GM12873 (cell line): ENCODE results near the gene ADRM1.

Experiments
- CTCF ChIP-seq: IDR thresholded peaks from 2 replicates; pipeline ENCODE4 v1.5.1; 2012; ENCODE audit warnings: low read depth, mild to moderate bottlenecking, moderate library complexity, low read length, control low read depth; ENCODE audit not compliant: insufficient read depth; ENCODE audit errors: missing control alignments

Gene ADRM1

GRCh38 chr20:62304331-62305148 is 1.7 kb downstream of the ADRM1 start:
- no peak for TF ChIP-seq CTCF

DNA sequence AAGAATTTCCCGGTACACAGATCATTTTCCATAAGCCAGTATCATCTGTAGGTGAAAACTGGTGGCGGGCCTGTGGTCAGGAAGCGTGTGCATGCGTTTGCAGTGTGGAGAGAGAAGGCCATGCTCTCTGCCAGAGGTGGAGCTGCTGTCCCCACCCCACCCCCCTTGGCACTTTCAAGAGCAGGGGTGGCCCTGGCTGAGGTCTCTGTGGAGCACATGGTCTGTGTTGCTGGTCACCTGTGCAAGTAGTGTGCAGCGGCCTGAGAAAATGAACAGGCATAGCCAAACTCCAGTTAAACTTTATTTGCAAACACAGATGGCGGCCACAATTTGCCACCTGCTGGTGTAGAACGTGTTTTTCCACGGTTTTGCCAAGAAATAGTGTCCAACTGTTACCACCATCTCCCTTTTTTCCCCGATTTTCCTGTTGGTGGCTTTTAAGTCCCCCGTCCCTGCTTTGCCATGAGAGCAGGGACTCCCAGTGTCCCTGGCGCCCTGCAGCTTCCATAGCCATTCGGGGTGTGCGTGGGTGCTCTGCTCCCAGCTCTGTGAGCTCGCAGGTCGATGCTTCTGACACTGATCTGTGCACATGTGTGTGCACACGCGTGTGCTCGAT is 2.5 kb downstream of the ADRM1 start:
- TF ChIP-seq CTCF: no peak

- TF ChIP-seq CTCF: no peak
Measured at GRCh38 chr20:62305765-62306413, 3.1 kb downstream of the ADRM1 start.

DNA sequence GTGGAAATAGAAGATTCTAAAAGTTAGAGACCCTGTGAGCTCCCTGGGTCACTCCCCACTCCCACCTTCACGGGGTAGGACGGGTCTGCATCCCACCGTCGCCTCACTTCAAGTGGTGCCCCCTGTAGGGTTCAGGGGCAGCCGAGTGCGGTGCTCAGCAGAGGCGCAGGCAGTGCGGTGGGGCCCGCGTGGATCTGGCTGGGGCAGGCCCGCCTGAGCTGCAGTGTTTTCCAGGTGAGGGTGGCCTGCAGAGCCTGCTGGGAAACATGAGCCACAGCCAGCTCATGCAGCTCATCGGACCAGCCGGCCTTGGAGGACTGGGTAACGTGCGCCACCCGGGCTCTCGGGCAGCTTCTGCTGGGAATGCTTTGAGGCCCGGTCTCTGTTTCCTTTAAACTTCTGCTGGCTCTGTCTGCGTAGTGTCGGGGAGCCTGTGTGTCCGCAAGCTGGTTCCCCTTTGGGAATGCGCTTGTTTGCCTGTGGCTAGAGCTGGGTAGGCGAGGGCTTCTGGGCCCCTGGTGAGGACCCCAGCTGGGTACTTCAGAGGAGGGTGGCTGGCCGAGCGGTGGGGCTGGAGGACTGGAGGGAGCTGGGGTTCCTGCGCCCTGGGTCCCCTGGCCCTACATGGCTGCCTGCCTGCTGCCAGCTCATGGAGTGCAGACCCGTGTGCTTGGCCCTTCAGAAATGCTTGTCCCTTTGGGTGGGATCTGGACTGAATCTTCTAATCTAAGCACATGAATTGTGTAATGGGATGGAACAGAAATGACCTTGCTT is 3.8 kb downstream of the ADRM1 start:
- TF ChIP-seq CTCF: no peak

GRCh38 chr20:62307226-62308101 is 4.7 kb downstream of the ADRM1 start:
- TF ChIP-seq CTCF: no peak

DNA sequence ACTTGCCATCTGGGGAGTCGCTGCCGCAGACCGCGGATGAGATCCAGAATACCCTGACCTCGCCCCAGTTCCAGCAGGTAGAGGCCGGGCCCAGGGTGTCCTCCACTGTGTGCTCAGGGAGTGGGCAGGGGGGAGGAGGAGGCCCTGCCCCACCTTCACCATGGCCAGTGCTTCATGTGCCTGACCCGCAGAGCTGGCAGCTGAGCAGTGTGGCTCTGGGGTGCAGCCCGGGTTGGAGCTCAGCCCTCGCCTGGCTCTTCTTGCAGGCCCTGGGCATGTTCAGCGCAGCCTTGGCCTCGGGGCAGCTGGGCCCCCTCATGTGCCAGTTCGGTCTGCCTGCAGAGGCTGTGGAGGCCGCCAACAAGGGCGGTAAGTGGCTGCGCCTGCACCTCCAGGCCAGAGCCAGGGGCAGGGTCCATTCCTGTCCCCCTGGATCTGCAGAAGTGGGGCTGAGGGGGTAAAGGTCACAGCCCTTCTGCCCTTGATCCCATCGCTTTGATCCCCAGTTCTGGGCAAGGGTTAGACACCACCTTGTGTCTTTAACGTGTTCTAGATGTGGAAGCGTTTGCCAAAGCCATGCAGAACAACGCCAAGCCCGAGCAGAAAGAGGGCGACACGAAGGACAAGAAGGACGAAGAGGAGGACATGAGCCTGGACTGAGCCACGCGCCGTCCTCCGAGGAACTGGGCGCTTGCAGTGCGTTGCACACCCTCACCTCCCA is 5.5 kb downstream of the ADRM1 start:
- no peak for TF ChIP-seq CTCF
